Naive thymus-derived CD8-positive, alpha-beta T cell (primary cell): ENCODE data around the gene STIM1. TPM values are rescaled to one million over a fixed set of nuclear protein-coding genes. Genes with fewer than 3 reads are reported as not detected.

Experiments
- ATAC-seq, 2 donors: fragments of 150-1000 bp; cut with Tn5 transposase in 1 of 2; sonication (Bioruptor Pico), chemical (Tn5 transposase) in 1 of 2; 1 replicate in 1 of 2; 2 replicates in 1 of 2; pipeline ENCODE4 v1.10.0; 2021; ENCODE audit warnings: mild to moderate bottlenecking in 2 of 2, moderate library complexity in 2 of 2
- POLR2A ChIA-PET: fragments of 350-600 bp; sonication (Branson Sonifier 250); formaldehyde crosslinking; loops from one replicate; lab custom pipeline; 2021; ENCODE audit warnings: antibody characterized with exemption; lab: Charles Lee
- DNase-seq, 10 donors: peaks; one replicate each; pipeline versions ENCODE4 v3.0.0 to v3.0.0-alpha.2; 2020 to 2022
- H3K27ac Mint-ChIP-seq, 10 donors: one replicate each; pipeline ENCODE4 v1.8.0; 2020 to 2022; ENCODE audit warnings: mild to moderate bottlenecking in 10 of 10, mixed read lengths in 10 of 10, moderate library complexity in 4 of 10, inconsistent platforms in 1 of 10
- H3K27me3 Mint-ChIP-seq, 5 donors: one replicate each; pipeline ENCODE4 v1.8.0; 2021 to 2022; ENCODE audit warnings: mixed read lengths in 5 of 5
- H3K36me3 Mint-ChIP-seq, 3 donors: one replicate each; pipeline ENCODE4 v1.8.0; 2020 to 2022; ENCODE audit warnings: mixed read lengths in 3 of 3, mild to moderate bottlenecking in 2 of 3, inconsistent platforms in 1 of 3
- H3K4me1 Mint-ChIP-seq, 4 donors: one replicate each; pipeline ENCODE4 v1.8.0; 2021 to 2022; ENCODE audit warnings: mixed read lengths in 4 of 4
- H3K4me3 Mint-ChIP-seq, 10 donors: one replicate each; pipeline ENCODE4 v1.8.0; 2020 to 2022; ENCODE audit warnings: mild to moderate bottlenecking in 10 of 10, mixed read lengths in 10 of 10, moderate library complexity in 6 of 10, inconsistent platforms in 1 of 10
- H3K9me3 Mint-ChIP-seq, 9 donors: one replicate each; pipeline ENCODE4 v1.8.0; 2020 to 2022; ENCODE audit warnings: mixed read lengths in 9 of 9, mild to moderate bottlenecking in 3 of 9, inconsistent platforms in 1 of 9, moderate library complexity in 1 of 9
- polyA plus RNA-seq, 3 donors: library from polyadenylated mRNA; unstranded; fragments of 300-500 nt; fragmentation: Illumina TruSeq; gene quantifications; one replicate each; pipeline ENCODE4 v1.2.3, GENCODE V29; 2021
- total RNA-seq, 8 experiments: library from RNA in 2 of 8; stranded (reverse) in 2 of 8; gene quantifications; one replicate each; pipeline ENCODE4 v1.2.3 and lab custom pipeline; 2021 to 2026

Gene STIM1
- total and polyA plus RNA-seq, 5 experiments from 2014 or later = 33.4 to 101 (median 39.0) TPM

DNA sequence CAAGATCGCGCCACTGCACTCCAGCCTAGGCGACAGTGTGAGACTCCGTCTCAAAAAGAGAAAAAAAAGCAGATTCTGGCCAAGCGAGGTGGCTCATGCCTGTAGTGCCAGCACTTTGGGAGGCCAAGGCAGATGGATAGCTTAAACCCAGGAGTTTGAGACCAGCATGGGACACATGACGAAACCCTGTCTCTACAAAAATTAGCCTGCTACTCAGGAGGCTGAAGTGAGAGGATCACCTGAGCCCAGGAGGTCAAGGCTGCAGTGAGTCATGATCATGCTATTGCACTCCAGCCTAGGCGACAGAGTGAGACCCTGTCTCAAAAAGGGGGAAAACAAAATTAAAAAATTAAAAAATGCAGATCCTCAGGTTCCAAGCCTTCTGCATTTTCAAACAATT lies 33.2 kb upstream of the STIM1 start:
- peaks cover 18 to 36% (median 34%) of the 10 kb centered on the region in 4 donors for H3K4me1 Mint-ChIP-seq
- DNase-seq (no peak), ATAC-seq (no peak)
- POLR2A ChIA-PET = interaction anchor here (0.7 to 5.5 kb wide), 4 partner anchors 15 to 151 kb away, joined by 4 to 81 read pairs (median 6); partner anchors contain the start of genes RHOG and STIM1
- no peaks in the 10 kb centered on the region for H3K27me3 Mint-ChIP-seq
- H3K36me3 Mint-ChIP-seq = peaks cover 0 to 25% (median 0%) of the 10 kb centered on the region in 3 donors
- H3K9me3 Mint-ChIP-seq = no peaks in the 10 kb centered on the region
- H3K4me3 Mint-ChIP-seq = no peak overlapping the region
- peak overlapping the region in 1 of 10 donors; percentile 2 for H3K27ac Mint-ChIP-seq

DNA sequence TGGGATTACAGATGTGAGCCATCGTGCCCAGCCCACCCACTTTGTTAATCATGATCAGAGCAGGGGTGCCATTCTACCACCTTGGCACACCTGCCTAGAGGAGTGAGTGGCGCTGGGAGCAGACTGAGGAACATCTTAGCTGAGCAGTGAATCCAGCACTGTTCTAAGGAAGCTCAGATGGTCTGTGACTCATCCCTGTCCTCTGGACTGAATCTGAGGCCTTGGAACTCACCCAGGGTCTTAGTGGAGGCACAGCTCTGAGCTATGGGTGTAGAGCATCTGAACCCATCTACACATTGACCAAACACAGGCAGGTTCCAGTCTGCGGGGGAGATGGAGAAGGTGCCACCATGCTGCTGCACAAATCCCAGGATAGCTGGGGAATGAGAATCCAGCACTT lies 32.2 kb upstream of the STIM1 start:
- no peaks in the 10 kb centered on the region for H3K27me3 Mint-ChIP-seq
- no peaks in the 10 kb centered on the region for H3K9me3 Mint-ChIP-seq

DNA sequence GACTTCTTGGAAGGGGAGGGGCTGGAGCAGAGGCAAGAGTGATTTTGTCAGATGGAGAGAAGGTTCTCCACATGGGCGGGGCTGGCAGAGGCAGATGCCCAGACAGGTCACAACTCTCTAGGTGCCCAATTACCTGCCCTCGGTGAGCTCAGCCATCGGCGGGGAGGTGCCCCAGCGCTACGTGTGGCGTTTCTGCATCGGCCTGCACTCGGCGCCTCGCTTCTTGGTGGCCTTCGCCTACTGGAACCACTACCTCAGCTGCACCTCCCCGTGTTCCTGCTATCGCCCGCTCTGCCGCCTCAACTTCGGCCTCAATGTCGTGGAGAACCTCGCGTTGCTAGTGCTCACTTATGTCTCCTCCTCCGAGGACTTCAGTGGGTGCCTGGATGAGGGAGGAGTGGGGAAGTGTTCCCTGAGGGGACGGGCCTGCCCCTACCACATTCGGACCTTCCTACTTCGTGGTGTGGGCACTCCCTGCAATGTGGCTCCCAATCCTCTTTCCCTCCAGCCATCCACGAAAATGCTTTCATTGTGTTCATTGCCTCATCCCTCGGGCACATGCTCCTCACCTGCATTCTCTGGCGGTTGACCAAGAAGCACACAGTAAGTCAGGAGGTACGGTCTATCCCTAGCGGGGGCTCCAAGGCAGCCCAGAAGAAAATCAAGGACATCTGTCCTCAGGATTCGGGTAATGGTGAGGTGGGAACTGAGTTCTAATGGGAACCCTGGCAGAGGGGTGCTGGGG lies 31.5 kb upstream of the STIM1 start:
- Mint-ChIP-seq H3K4me1 (peaks cover 22 to 48% (median 38%) of the 10 kb centered on the region in 4 donors), H3K4me3 (no peak overlapping the region), H3K9me3 (no peaks in the 10 kb centered on the region), H3K27ac (peak overlapping the region; percentile 63 to 96 (median 90)), H3K36me3 (peaks cover 0 to 31% (median 4%) of the 10 kb centered on the region in 3 donors), H3K27me3 (no peaks in the 10 kb centered on the region)
- ATAC-seq = no peak
- no peak for DNase-seq
- POLR2A ChIA-PET = interaction anchor here (0.8 to 5.5 kb wide), 6 partner anchors 14 to 249 kb away, joined by 3 to 81 read pairs (median 6); partner anchors contain the start of genes RHOG and STIM1

More for the DNA sequence above, 32.2 kb upstream of the STIM1 start:
- peaks cover 24 to 45% (median 38%) of the 10 kb centered on the region in 4 donors for H3K4me1 Mint-ChIP-seq
- H3K36me3 Mint-ChIP-seq = peaks cover 0 to 28% (median 4%) of the 10 kb centered on the region in 3 donors
- peak overlapping the region in 8 of 10 donors; percentile 30 to 88 (median 65) for H3K27ac Mint-ChIP-seq
- H3K4me3 Mint-ChIP-seq = no peak overlapping the region
- ATAC-seq = no peak
- no peak for DNase-seq
- POLR2A ChIA-PET = interaction anchor here (0.8 to 5.5 kb wide), 3 partner anchors 14 to 249 kb away, joined by 3 to 81 read pairs (median 7); partner anchors contain the start of genes RHOG and STIM1

DNA sequence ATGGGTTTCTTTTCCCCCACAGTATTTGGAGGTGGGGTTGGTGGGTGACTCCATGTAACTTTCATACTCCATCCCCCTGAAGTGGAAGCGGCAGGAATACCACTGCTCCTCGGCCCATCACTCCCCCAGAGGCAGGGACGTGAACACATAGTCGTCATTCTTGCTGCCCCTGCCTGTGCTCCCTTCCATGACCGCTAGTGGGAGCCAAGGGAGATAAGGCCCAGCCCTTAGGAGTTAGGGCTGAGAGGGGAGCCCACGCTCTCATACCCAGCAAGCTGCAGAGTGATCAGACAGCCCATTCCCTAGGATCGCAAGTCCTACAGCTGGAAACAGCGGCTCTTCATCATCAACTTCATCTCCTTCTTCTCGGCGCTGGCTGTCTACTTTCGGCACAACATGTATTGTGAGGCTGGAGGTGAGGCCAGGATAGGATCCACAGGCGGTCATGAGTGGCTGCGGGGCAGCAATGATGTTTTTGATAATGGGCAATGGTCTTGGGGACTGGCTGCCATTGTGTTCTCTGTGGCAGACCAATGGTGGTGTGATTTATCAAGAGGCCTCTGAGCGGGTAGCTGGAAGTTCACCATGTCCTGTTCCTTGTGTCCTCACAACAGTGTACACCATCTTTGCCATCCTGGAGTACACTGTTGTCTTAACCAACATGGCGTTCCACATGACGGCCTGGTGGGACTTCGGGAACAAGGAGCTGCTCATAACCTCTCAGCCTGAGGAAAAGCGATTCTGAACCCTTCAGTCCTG lies 30.6 kb upstream of the STIM1 start:
- peaks cover 0 to 39% (median 4%) of the 10 kb centered on the region in 3 donors for H3K36me3 Mint-ChIP-seq
- ATAC-seq = peak; percentile 94 to 97
- H3K9me3 Mint-ChIP-seq = no peaks in the 10 kb centered on the region
- DNase-seq = peak; percentile 58 to 91 (median 78)
- H3K27me3 Mint-ChIP-seq = no peaks in the 10 kb centered on the region
- H3K4me1 Mint-ChIP-seq = peaks cover 20 to 51% (median 40%) of the 10 kb centered on the region in 4 donors
- peak overlapping the region in 2 of 10 donors; percentile 20 to 68 for H3K4me3 Mint-ChIP-seq
- peak overlapping the region; percentile 79 to 96 (median 91) for H3K27ac Mint-ChIP-seq
- POLR2A ChIA-PET = interaction anchor here (0.6 to 5.5 kb wide), 8 partner anchors 13 to 48 kb away, joined by 3 to 81 read pairs (median 6); partner anchors contain the start of genes NUP98, RHOG and STIM1

DNA sequence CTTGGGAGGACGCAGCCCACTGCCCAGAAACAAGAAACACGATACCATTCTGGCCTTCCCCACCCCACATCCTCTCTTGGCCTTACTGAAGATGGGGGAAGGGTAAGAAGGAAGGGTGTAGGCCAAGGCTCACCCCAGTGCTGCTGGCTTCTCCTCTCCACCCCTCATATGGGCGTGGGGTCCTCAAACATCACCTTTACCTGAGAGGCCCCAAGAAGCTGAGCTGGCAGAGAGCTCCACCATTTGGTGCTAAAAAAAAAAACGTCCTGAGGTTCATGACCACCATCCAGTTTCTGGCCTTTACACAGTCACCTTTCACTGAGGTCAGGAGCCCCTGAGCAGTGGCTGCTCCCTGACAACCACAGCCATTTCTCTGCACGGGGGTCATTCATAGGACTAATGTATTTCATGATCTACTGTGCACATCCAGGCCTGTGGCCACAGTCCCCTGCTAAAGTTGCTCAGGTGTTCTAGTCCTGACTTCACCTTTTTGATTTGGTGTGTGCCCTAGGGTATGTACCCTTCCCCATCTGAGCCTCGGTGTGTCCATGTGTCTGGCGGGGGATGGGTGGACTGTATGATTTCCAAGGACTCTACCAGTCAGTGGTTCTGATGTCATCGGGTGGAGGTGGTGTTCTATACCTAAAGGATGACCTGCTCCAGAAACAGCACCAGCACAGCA lies 29.9 kb upstream of the STIM1 start:
- no peaks in the 10 kb centered on the region for H3K9me3 Mint-ChIP-seq
- peak overlapping the region; percentile 63 to 96 (median 88) for H3K27ac Mint-ChIP-seq
- H3K4me1 Mint-ChIP-seq = peaks cover 20 to 56% (median 46%) of the 10 kb centered on the region in 4 donors
- peaks cover 0 to 46% (median 4%) of the 10 kb centered on the region in 3 donors for H3K36me3 Mint-ChIP-seq
- no peaks in the 10 kb centered on the region for H3K27me3 Mint-ChIP-seq
- ATAC-seq (peak in 1 of 2 donors; percentile 9), DNase-seq (no peak)
- H3K4me3 Mint-ChIP-seq = peak overlapping the region in 1 of 10 donors; percentile 40
- POLR2A ChIA-PET = interaction anchor here (0.6 to 5.5 kb wide), 7 partner anchors 12 to 47 kb away, joined by 3 to 81 read pairs (median 7); partner anchors contain the start of genes NUP98, RHOG and STIM1

DNA sequence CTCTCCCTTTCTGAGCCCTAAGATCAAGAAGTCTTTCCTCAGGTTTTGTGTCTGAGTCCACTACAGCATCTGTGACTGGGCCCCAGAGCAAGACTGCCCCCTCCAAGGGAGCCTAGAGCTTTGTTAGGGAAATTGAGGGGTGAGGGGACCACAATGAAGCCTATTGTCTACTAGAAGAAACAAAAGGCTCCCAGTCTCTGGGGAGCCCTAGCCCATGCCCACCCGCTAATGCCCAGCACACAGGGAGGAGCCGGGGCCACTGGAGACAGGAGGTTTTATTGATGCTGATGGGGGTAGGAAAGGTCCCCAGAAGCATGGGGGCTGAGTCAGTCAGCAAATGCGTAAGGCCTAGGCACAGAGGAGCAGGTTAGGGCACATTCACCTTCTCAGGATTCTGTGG lies 28.7 kb upstream of the STIM1 start:
- peaks cover 30 to 67% (median 58%) of the 10 kb centered on the region in 4 donors for H3K4me1 Mint-ChIP-seq
- no peak for ATAC-seq
- peaks cover 0 to 57% (median 8%) of the 10 kb centered on the region in 3 donors for H3K36me3 Mint-ChIP-seq
- H3K9me3 Mint-ChIP-seq = no peaks in the 10 kb centered on the region
- POLR2A ChIA-PET = interaction anchor here (2.2 to 5.5 kb wide), 2 partner anchors 11 to 29 kb away, joined by 7 to 81 read pairs; partner anchors contain the start of genes NUP98 and RHOG
- no peak for DNase-seq
- no peaks in the 10 kb centered on the region for H3K27me3 Mint-ChIP-seq
- H3K27ac Mint-ChIP-seq = peak overlapping the region; percentile 63 to 96 (median 88)
- H3K4me3 Mint-ChIP-seq = no peak overlapping the region

DNA sequence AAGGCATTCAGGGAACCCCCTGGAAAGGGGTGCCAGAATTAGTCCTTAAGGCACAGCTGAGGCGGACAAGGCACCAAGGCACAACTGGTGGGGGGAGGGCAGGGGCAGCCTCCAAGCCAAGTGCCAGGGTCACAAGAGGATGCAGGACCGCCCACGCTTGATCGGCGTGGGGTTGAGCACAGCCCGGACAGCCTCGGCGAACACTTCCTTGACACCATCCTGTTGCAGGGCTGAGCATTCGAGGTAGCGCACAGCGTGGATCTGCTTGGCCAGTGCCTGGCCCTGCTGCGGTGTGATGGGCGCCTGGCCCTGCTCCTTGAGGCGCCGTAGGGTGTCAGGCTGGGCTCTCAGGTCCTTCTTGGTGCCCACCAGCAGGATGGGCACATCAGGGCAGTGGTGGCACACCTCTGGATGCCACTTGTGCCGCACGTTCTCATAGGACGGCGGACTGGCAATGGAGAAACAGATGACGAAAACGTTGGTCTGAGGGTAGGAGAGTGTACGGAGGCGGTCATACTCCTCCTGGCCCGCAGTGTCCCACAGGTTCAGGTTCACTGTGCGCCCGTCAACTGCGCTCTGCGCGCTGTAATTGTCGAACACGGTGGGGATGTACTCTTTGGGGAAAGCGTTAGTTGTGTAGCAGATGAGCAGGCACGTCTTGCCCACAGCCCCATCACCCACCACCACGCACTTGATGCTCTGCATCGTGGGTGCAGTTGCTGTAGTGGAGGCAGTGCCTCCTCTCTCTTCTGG lies 27.9 kb upstream of the STIM1 start:
- Mint-ChIP-seq H3K36me3 (peaks cover 0 to 60% (median 8%) of the 10 kb centered on the region in 3 donors), H3K27me3 (no peaks in the 10 kb centered on the region), H3K4me1 (peaks cover 37 to 76% (median 66%) of the 10 kb centered on the region in 4 donors), H3K4me3 (no peak overlapping the region), H3K27ac (peak overlapping the region; percentile 31 to 93 (median 74)), H3K9me3 (no peaks in the 10 kb centered on the region)
- POLR2A ChIA-PET = interaction anchor here (0.6 to 5.5 kb wide), 6 partner anchors 9 to 55 kb away, joined by 3 to 81 read pairs (median 4); partner anchors contain the start of gene RHOG
- DNase-seq = no peak
- ATAC-seq = no peak

DNA sequence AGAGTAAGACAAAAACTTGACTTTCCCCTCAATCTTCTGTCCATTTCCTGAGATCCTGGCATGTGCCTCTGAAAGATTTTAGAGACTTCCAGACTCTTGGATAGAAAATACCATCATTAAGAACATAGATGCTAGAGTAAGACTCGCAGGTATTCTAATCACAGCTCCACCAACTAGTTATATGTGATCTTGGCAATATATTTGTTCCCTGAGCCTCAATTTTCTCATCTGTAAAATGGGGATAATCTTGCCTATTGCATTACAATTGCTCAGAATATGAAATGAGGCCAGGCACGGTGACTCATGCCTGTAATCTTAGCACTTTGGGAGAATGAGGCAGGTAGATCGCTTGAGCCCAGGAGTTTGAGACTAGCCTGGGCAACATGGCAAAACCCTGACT lies 25.4 kb upstream of the STIM1 start:
- POLR2A ChIA-PET = interaction anchor here (1.2 to 1.6 kb wide), 2 partner anchors 10 to 12 kb away, joined by 3 to 7 read pairs; partner anchors contain the start of gene RHOG
- no peak for DNase-seq
- Mint-ChIP-seq H3K36me3 (peaks cover 0 to 76% (median 8%) of the 10 kb centered on the region in 3 donors), H3K27ac (peak overlapping the region in 8 of 10 donors; percentile 63 to 95 (median 86)), H3K9me3 (no peaks in the 10 kb centered on the region), H3K4me1 (peaks cover 50 to 84% (median 79%) of the 10 kb centered on the region in 4 donors), H3K27me3 (no peaks in the 10 kb centered on the region), H3K4me3 (peak overlapping the region in 1 of 10 donors; percentile 22)
- no peak for ATAC-seq

DNA sequence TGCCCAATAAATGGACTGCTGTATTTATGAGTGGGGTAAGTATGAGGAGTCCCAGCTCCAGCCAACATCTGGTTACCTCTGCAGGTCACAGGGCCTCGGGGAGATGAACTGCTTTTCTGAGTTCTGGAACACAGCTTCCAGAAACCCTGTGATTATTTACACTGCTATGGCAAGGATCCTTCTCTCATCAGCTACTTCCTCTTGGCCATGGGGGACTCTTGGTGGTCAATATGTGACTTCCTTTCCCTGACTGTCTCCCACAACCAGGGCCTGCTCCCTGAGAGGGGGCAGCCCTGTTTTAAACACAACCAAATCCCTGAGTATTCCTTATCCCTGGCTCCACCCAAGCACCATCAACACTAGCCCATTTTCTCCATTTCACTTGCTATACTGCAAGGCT lies 24.7 kb upstream of the STIM1 start:
- DNase-seq (no peak), ATAC-seq (no peak)
- Mint-ChIP-seq H3K27ac (peak overlapping the region; percentile 89 to 99 (median 94)), H3K4me3 (peak overlapping the region in 4 of 10 donors; percentile 5 to 45 (median 28)), H3K9me3 (no peaks in the 10 kb centered on the region), H3K4me1 (peaks cover 56 to 85% (median 79%) of the 10 kb centered on the region in 4 donors), H3K36me3 (peaks cover 4 to 81% (median 8%) of the 10 kb centered on the region in 3 donors), H3K27me3 (no peaks in the 10 kb centered on the region)
- POLR2A ChIA-PET = interaction anchor here (1.1 to 2.7 kb wide), 2 partner anchors 11 to 22 kb away, joined by 4 to 16 read pairs; partner anchors contain the start of gene RHOG

DNA sequence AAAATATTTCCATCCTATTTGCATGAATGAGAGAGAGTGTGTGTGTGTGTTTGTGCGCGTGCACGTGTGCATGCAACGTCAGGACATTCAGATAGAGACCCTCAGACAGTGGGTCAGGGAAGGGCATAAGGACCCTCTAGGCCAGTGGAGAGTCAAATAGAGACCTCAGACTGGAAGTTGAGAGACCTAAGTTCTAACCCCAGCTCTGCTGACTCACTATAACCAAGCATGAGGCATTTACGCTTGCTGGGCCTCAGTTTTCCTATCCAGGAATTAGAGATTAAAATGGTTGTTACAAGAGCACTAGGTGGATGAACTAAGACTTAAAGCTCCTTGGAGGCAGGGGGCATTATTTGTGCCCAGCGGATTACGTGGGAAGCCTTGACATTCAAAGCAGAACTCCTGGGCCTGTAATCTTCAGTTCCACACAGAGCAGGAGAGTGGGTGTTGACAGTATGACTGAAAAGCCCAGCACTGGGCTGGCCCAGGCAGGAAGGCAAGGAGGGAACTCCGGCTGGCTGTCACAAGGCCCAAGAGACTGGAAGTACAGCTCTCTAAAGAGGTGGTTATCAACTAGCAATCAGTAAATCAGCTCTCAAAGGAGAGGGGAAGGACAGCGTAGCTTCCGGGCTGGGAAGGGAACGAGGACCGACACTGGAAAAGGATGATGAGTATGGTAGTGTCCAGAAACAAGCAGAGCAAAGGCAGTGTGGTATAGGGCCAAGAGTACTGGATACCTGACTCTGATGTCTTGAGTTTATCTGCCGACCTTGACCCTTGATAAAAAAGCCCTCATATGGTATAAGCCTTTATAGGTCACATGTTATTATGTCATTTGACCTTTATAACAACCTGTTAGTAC lies 23.9 kb upstream of the STIM1 start:
- POLR2A ChIA-PET = interaction anchor here (0.6 to 2.7 kb wide), 3 partner anchors 10 to 56 kb away, joined by 3 to 16 read pairs (median 4); partner anchors contain the start of gene RHOG
- Mint-ChIP-seq H3K36me3 (peaks cover 4 to 75% (median 8%) of the 10 kb centered on the region in 3 donors), H3K27ac (peak overlapping the region; percentile 89 to 99 (median 94)), H3K4me1 (peaks cover 54 to 86% (median 78%) of the 10 kb centered on the region in 4 donors), H3K27me3 (no peaks in the 10 kb centered on the region), H3K4me3 (peak overlapping the region in 9 of 10 donors; percentile 13 to 87 (median 58)), H3K9me3 (no peaks in the 10 kb centered on the region)
- DNase-seq = no peak
- ATAC-seq = peak; percentile 24 to 42
